GM18870 (cell line): ENCODE data around the gene UBE2M.
"Not testable (repeated sequence)": the region's sequence is repeated elsewhere in the genome, so short reads cannot be mapped to it uniquely, and the experiment has no call there.

Experiments used
- ATAC-seq: cut with Tn5 transposase; IDR thresholded peaks from one replicate; pipeline ENCODE4 v1.9.1; 2021; ENCODE audit warnings: moderate library complexity; ENCODE audit not compliant: unreplicated experiment

UBE2M gene

GRCh38 chr19:58513694-58514563, 44.5 kb downstream of the UBE2M start:
- peak; percentile 57 for ATAC-seq

DNA sequence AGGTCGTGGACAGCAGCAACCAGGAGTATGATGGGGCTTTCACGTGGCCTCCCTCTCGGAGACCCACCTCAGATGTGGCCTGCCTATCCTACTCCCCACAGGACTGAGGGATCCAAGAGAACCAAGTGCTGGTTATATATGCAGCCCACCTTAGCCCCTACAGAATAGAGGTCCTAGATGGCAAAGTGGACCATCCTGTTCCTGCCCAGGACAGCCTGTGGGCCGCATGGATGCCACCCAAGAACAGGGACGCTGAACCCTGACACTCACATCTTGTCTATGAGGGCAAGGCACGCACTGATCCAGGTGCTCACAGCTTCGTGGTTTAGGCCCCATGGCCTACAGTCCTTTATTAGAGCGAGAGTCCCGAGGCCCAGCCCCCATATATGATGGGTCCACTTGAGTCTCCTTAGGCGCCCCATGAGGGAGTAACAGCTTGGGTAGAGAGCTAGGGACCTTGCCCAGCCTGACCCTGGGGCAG, 45.2 kb downstream of the UBE2M start:
- ATAC-seq: no peak

DNA sequence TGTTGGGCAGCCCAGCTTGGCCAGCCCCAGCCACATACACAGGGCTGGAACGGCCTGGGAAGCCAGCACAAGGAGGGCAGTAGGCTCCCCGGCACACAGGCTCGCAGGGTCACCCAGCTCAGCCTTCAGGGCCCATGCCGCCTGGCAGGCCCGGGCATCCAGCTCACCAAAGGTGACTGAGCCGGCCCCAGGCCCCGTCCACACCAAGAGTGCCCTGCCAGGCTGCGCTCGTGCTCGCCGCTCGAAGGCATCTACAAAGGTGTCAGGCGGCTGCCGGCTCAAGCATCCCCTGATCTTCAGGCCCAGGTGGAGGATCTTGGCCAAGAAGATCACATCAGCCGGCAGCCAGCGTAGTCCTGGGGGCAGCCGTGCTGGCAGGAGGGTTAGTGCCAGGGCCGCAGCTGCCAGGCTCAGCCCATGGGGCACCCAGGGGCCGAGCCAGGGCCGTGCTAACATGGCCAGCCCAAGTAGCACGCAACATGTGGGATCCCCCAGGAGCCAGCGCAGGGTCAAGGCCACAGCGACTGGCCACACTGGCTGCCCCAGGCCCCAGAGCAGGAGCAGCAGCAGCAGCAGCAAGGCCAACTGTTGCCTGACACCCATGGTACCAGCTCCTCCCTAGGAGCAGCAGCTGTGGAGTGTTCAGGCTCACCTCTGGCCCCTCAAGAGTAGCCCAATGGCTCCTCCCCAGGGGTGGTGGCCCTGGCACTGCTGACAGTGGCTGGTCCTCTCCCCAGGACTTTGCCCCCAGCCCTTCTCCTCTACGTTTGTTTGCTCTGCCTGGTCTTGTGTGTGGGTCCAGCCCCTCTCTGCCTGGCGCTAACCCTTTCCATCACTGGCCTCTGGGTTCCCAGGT, 46.8 kb downstream of the UBE2M start, which contains the start of gene SLC27A5:
Gene SLC27A5, minus strand, starts transcription at position 640 of the 856 bp plus-strand sequence. Its CDS starts 37 bp downstream, at position 603.
- ATAC-seq: no peak

DNA sequence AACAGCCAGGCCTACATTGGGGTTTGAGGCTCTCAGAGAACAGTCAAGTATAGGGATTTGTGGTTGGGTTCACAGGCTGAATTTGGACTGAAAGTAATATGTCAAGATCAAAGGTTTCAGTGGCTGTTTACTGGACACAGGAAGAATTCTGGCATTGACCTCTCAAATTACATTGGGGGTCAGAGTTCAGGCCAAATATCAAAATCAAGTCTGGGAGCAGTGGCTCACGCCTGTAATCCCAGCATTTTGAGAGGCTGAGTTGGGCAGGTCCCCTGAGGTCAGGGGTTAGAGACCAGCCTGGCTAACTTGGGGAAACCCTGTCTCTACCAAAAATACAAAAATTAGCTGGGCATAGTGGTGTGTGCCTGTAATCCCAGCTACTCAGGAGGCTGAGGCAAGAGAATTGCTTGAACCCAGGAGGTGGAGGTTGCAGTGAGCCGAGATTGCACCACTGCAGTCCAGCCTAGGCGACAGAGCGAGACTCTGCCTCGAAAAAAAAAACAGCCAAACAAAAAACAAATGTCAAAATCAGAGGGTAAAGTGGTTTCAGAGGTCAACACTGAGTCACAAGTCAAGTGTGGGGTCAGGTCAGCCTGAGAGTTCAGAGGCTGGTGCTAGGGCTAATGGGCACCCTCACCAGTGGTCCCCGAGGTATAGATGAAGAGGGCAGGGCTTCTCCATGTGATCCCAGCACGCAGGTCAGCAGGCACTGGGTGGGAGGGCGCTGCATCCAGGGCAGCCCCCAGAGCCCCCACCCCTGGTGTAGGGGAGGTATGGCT, 48.1 kb downstream of the UBE2M start:
- no peak for ATAC-seq

DNA sequence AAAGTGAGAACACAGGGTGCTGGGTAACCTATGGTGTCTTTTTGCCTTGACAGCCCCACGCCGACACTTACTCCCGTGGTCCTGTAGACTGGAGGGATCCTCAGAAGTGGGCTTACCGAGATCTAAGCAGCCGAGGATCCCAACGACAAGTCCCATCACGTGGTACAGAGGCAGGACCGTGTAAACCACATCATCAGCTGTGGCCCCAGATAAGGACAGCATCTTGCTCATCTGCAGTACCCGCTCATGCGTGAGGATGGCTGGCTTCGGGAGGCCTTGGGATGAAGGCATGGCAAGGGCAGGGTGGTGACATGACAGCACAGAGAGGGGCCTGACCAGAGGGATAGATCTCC, 48.7 kb downstream of the UBE2M start:
- ATAC-seq: no peak

GRCh38 chr19:58507602-58508223, 50.7 kb downstream of the UBE2M start:
- ATAC-seq: not testable (repeated sequence)
